Panc1 (cell line): ENCODE results near the gene ZNF407. TPM values are rescaled to one million over a fixed set of nuclear protein-coding genes. Genes with fewer than 3 reads are reported as not detected.

ENCODE experiments used
- ATAC-seq: fragments of 200-7000 bp; cut with Tn5 transposase; 2 replicates; pipeline ENCODE4 v1.9.1; 2020; ENCODE audit warnings: mild to moderate bottlenecking, moderate library complexity
- BruUV-seq: library from RNA; stranded (reverse); fragments of 400-500 nt; replicated peaks from 2 replicates; lab custom pipeline; 2021; lab: Mats Ljungman, UMichigan
- CTCF ChIA-PET: fragments of 300-600 bp; sonication (Branson Sonifier 250); formaldehyde crosslinking; loops from one replicate; lab custom pipeline; 2022; ENCODE audit warnings: antibody characterized with exemption; lab: Charles Lee
- POLR2A ChIA-PET: fragments of 300-600 bp; sonication (Branson Sonifier 250); formaldehyde crosslinking; loops from one replicate; lab custom pipeline; 2022; ENCODE audit warnings: antibody characterized with exemption; lab: Charles Lee
- DNase-seq: peaks from one replicate; pipeline ENCODE4 v3.0.0-alpha.2; 2010; ENCODE audit warnings: low read depth, low spot score
- H3K27ac ChIP-seq: 2 replicates; pipeline ENCODE4 v1.5.1; 2011; ENCODE audit warnings: mild to moderate bottlenecking, low read length, inconsistent platforms
- H3K27me3 ChIP-seq: fragments of 200-500 bp; sonication (Bioruptor generic); 2 replicates; pipeline ENCODE4 v1.6.0; 2014; ENCODE audit warnings: low read length, inconsistent platforms; ENCODE audit not compliant: control insufficient read depth, insufficient read depth
- H3K36me3 ChIP-seq: fragments of 200-500 bp; sonication (Bioruptor generic); 2 replicates; pipeline ENCODE4 v1.5.1; 2014; ENCODE audit warnings: inconsistent platforms, mild to moderate bottlenecking, low read length, moderate library complexity; ENCODE audit not compliant: control insufficient read depth, insufficient read depth
- H3K4me1 ChIP-seq: 2 replicates; pipeline ENCODE4 v1.5.1; 2011; ENCODE audit warnings: inconsistent platforms, mild to moderate bottlenecking, low read length, moderate library complexity; ENCODE audit not compliant: control insufficient read depth, insufficient read depth
- H3K4me3 ChIP-seq, 2 experiments: 2 replicates each; pipeline ENCODE4 v1.5.1; 2011 to 2012; ENCODE audit warnings: low read depth in 2 of 2, low read length in 2 of 2, mild to moderate bottlenecking in 2 of 2, inconsistent platforms in 1 of 2, moderate library complexity in 1 of 2
- H3K9me3 ChIP-seq: fragments of 200-500 bp; sonication (Bioruptor generic); 2 replicates; pipeline ENCODE4 v1.5.1; 2014; ENCODE audit warnings: low read depth, mild to moderate bottlenecking, inconsistent platforms, low read length, moderate library complexity; ENCODE audit not compliant: control insufficient read depth, insufficient read depth
- CTCF ChIP-seq: fragments of 450-650 bp; IDR thresholded peaks from 2 replicates; pipeline ENCODE4 v1.5.1; 2017; ENCODE audit warnings: mild to moderate bottlenecking
- POLR2AphosphoS5 ChIP-seq: IDR thresholded peaks from 2 replicates; pipeline ENCODE4 v1.6.1; 2012; ENCODE audit warnings: mild to moderate bottlenecking, low read depth, low read length, moderate library complexity
- REST ChIP-seq, 2 experiments: IDR thresholded peaks; 2 replicates each; pipeline ENCODE4 v1.6.1; 2011 to 2012; ENCODE audit warnings: low read depth in 2 of 2, control low read depth in 1 of 2, low read length in 1 of 2, mild to moderate bottlenecking in 1 of 2, moderate library complexity in 1 of 2; ENCODE audit not compliant: insufficient read depth in 1 of 2
- SIN3A ChIP-seq: IDR thresholded peaks from 2 replicates; pipeline ENCODE4 v1.6.1; 2012; ENCODE audit warnings: low read depth, mild to moderate bottlenecking, low read length, moderate library complexity, borderline replicate concordance; ENCODE audit not compliant: insufficient read depth
- TCF7L2 ChIP-seq: IDR thresholded peaks from 2 replicates; pipeline ENCODE4 v1.6.1; 2011; ENCODE audit warnings: mild to moderate bottlenecking, low read depth, low read length, inconsistent platforms
- in situ Hi-C: cut with HindIII; loops from 2 replicates; pipeline ENCODE4 v1.10.0; 2016; ENCODE audit warnings: low sequenced_read_pairs, low pct_unique_long_range_greater_than_20kb
- intact Hi-C: fragments of 100-400 bp; cut with micrococcal nuclease; formaldehyde crosslinking; loops from one replicate; pipeline ENCODE4 v1.10.0; 2022; ENCODE audit not compliant: unreplicated experiment
- total RNA-seq: library from RNA; stranded (reverse); gene quantifications from one replicate; pipeline ENCODE4 v1.2.1, GENCODE V29; 2021; ENCODE audit not compliant: unreplicated experiment

The ZNF407 gene
- total RNA-seq, 1 experiment from 2014 or later: 16.8 TPM

GRCh38 chr18:74674487-74674886, 76.8 kb downstream of the ZNF407 start:
- TF ChIP-seq CTCF (no peak), SIN3A (no peak), POLR2AphosphoS5 (no peak), TCF7L2 (no peak), REST (IDR thresholded peaks at IDR 0.05; ENCODE audit: insufficient read depth in 1 of 2, low read depth in 2 of 2, low read length in 1 of 2) (no peak)
- POLR2A ChIA-PET: no interaction called here
- no peaks in the 10 kb centered on the region for H3K27me3 ChIP-seq
- BruUV-seq: no TSS peak
- no peak for ATAC-seq
- CTCF ChIA-PET: interaction anchor here (0.6 kb wide), 1 partner anchor 72 kb away, joined by 3 read pairs; no protein-coding TSS in a partner anchor
- no peaks in the 10 kb centered on the region for H3K4me1 ChIP-seq
- no peak for DNase-seq
- peaks cover 11% of the 10 kb centered on the region for H3K9me3 ChIP-seq
- in situ Hi-C loops (no loop called here), intact Hi-C loops (no loop called here)
- H3K4me3 ChIP-seq: no peak overlapping the region
- H3K36me3 ChIP-seq: no peaks in the 10 kb centered on the region
- H3K27ac ChIP-seq: no peak overlapping the region

DNA sequence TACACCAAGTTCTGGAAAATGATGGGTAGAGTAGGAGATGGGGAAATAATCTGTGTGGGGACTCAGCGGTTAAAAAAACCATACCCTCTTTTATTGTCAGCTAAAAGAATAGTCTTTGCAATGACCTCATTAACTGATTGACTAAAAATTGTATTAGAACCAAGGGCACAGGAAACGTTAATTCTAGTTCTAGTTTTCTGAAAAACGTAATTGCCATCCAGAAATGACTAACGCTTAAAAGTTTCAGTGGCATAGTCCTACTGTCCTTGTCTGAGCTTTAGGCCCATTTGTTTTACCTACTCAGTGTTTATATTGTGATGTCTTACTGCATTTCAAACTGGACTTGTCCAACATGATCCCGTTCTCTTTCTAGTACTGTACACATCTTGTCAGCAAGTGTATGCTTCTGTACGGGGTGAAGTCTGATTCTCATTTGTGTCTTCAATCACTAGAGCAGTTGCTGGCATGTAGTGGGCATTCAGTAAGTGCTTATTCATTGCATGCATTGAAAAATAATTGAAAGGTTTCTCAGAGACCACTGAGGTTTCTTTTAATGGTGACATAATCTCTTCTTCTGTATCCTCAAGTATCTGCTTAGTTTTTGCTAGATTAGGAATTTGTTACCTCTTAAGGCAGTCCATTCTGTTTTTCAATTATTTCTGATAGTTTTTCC, 81.5 kb downstream of the ZNF407 start:
- no TSS peak for BruUV-seq
- no peak for TF ChIP-seq CTCF
- TF ChIP-seq REST (IDR thresholded peaks at IDR 0.05; ENCODE audit: insufficient read depth in 1 of 2, low read depth in 2 of 2, low read length in 1 of 2): no peak
- no peak for TF ChIP-seq SIN3A
- TF ChIP-seq TCF7L2: no peak
- no peak for TF ChIP-seq POLR2AphosphoS5
- H3K9me3 ChIP-seq: peaks cover 11% of the 10 kb centered on the region
- no peak overlapping the region for H3K27ac ChIP-seq
- in situ Hi-C loops: no loop called here
- no peak overlapping the region for H3K4me3 ChIP-seq
- no peaks in the 10 kb centered on the region for H3K4me1 ChIP-seq
- ChIA-PET CTCF (no interaction called here), POLR2A (no interaction called here)
- intact Hi-C loops: no loop called here
- no peaks in the 10 kb centered on the region for H3K27me3 ChIP-seq
- no peak for DNase-seq
- H3K36me3 ChIP-seq: no peaks in the 10 kb centered on the region
- no peak for ATAC-seq
